GM21515 (cell line): Measurements from ENCODE around the gene CGREF1.
"Not testable (repeated sequence)": the region's sequence is repeated elsewhere in the genome, so short reads cannot be mapped to it uniquely, and the experiment has no call there.

Source experiments
- ATAC-seq: cut with Tn5 transposase; IDR thresholded peaks from one replicate; pipeline ENCODE4 v1.9.1; 2021; ENCODE audit not compliant: unreplicated experiment

Gene CGREF1

GRCh38 chr2:27111392-27112078 lies 7.4 kb downstream of the CGREF1 start:
- ATAC-seq, result not testable (repeated sequence)

GRCh38 chr2:27110603-27111352 lies 8.2 kb downstream of the CGREF1 start:
- ATAC-seq, result not testable (repeated sequence)

GRCh38 chr2:27109083-27109482 lies 9.8 kb downstream of the CGREF1 start:
- no peak for ATAC-seq

GRCh38 chr2:27108221-27108620 lies 10.7 kb downstream of the CGREF1 start:
- ATAC-seq, result no peak

- no peak for ATAC-seq
These were observed 12.9 kb downstream of the CGREF1 start for GRCh38 chr2:27105981-27106380.

GRCh38 chr2:27102329-27102728 lies 16.6 kb downstream of the CGREF1 start:
- ATAC-seq, result no peak

- no peak for ATAC-seq
These were observed 18.9 kb downstream of the CGREF1 start for GRCh38 chr2:27100036-27100435.

- ATAC-seq, result no peak
These were observed 19.5 kb downstream of the CGREF1 start for GRCh38 chr2:27099334-27099955.

GRCh38 chr2:27097341-27097740 lies 21.6 kb downstream of the CGREF1 start:
- ATAC-seq, result no peak

GRCh38 chr2:27096748-27097297 lies 22.1 kb downstream of the CGREF1 start:
- ATAC-seq, result no peak

GRCh38 chr2:27095745-27096651 lies 22.9 kb downstream of the CGREF1 start:
- peak; percentile 44 for ATAC-seq

- ATAC-seq, result no peak
These were observed 23.5 kb downstream of the CGREF1 start for GRCh38 chr2:27095427-27095744.

- ATAC-seq, result no peak
These were observed 24.5 kb downstream of the CGREF1 start for GRCh38 chr2:27094353-27094984.

- ATAC-seq, result no peak
These were observed 25.2 kb downstream of the CGREF1 start for GRCh38 chr2:27093430-27094352.

- ATAC-seq, result no peak
These were observed 26.1 kb downstream of the CGREF1 start for GRCh38 chr2:27092696-27093429.

GRCh38 chr2:27091746-27092695 lies 26.9 kb downstream of the CGREF1 start:
- ATAC-seq, result no peak

GRCh38 chr2:27089111-27089954 lies 29.6 kb downstream of the CGREF1 start:
- ATAC-seq, result no peak
